ENCODE data around the gene AOPEP. TPM values are rescaled to one million over a fixed set of nuclear protein-coding genes. Genes with fewer than 3 reads are reported as not detected.

Gene AOPEP
- polyA plus RNA-seq, 1 donor from 2014 or later: 10.0 TPM

GRCh38 chr9:95130484-95130883 is 404.0 kb downstream of the AOPEP start:
- no peaks in the 10 kb centered on the region for H3K27me3 ChIP-seq (ENCODE audit: insufficient read depth, low read depth, low read length)
- H3K9me3 ChIP-seq (ENCODE audit: low read length): no peaks in the 10 kb centered on the region
- H3K4me2 ChIP-seq (ENCODE audit: low read length): no peak overlapping the region
- H4K20me1 ChIP-seq (ENCODE audit: insufficient read depth): no peaks in the 10 kb centered on the region
- no peak overlapping the region for H3K9ac ChIP-seq (ENCODE audit: low read length)
- H3F3A ChIP-seq (ENCODE audit: insufficient read depth, low read length, poor library complexity, severe bottlenecking): no peaks in the 10 kb centered on the region
- H3K4me3 ChIP-seq (ENCODE audit: low read length): no peak overlapping the region
- TF ChIP-seq EZH2 (IDR thresholded peaks at IDR 0.05; ENCODE audit: borderline replicate concordance, insufficient read depth, low read length, poor library complexity, severe bottlenecking) (no peak), POLR2AphosphoS5 (IDR thresholded peaks at IDR 0.05) (no peak), EP300 (conservative IDR thresholded peaks at IDR 0.05; ENCODE audit: poor library complexity, severe bottlenecking) (no peak), MXI1 (conservative IDR thresholded peaks at IDR 0.05; ENCODE audit: poor library complexity, severe bottlenecking) (no peak), RAD21 (conservative IDR thresholded peaks at IDR 0.05) (no peak)
- no peaks in the 10 kb centered on the region for H3K79me2 ChIP-seq (replicated peaks; ENCODE audit: insufficient read depth, low read length)
- no peak overlapping the region for H2AFZ ChIP-seq (ENCODE audit: low read depth, low read length)
- no peak overlapping the region for H3K27ac ChIP-seq (ENCODE audit: low read length)
- no peaks in the 10 kb centered on the region for H3K36me3 ChIP-seq (ENCODE audit: insufficient read depth, low read length)
- H3K9me2 ChIP-seq (ENCODE audit: insufficient read depth, low read length): no peaks in the 10 kb centered on the region

DNA sequence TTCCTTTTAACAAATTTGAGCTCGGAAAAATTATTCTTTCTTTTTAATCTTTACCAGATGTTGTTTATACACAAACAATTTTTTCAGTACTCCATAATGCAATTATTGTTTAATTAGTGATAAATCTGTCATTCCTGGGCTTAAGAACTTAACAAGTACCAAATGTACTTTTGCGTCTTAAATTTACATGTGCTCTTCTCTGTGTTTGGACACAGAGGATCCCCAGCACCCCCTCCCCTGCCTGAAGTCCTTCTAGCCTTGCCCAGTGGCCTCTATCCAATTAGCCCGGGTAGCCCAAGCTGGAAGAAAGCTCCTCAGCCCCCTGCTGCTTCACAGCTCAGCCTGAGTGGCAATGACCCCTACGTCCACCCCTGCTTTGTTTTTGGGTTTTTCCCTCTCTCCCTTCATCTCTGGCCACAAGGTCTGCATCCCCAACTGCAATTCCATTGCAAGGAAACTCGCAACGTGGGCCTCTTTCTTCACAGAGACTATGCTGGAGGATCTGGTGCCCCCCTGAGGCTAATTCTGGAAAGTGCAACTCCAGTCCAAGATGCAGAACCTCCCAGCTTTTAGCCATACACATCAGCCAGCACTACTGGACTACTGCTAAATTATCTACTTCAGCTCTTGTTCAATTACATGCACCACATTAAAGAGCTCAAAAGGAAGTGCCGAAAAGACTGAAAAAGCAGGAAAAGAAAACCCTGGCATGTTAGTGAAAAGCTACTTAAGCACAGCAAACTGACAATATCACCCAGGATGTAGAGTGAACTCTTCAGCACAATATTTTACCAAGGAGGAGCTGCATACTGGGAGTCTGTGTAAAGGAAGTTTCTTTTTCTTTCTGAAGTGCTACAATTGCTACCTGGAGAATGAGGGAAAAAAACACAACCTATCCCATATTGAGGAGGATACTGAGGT is 404.8 kb downstream of the AOPEP start:
- Histone ChIP-seq H3K9me3 (ENCODE audit: low read length) (no peaks in the 10 kb centered on the region), H2AFZ (ENCODE audit: low read depth, low read length) (no peak overlapping the region), H3F3A (ENCODE audit: insufficient read depth, low read length, poor library complexity, severe bottlenecking) (no peaks in the 10 kb centered on the region), H3K27ac (ENCODE audit: low read length) (no peak overlapping the region), H3K9ac (ENCODE audit: low read length) (no peak overlapping the region), H3K4me3 (ENCODE audit: low read length) (no peak overlapping the region), H3K79me2 (replicated peaks; ENCODE audit: insufficient read depth, low read length) (no peaks in the 10 kb centered on the region), H3K36me3 (ENCODE audit: insufficient read depth, low read length) (no peaks in the 10 kb centered on the region), H4K20me1 (ENCODE audit: insufficient read depth) (no peaks in the 10 kb centered on the region), H3K27me3 (ENCODE audit: insufficient read depth, low read depth, low read length) (no peaks in the 10 kb centered on the region), H3K4me2 (ENCODE audit: low read length) (no peak overlapping the region), H3K9me2 (ENCODE audit: insufficient read depth, low read length) (no peaks in the 10 kb centered on the region)
- TF ChIP-seq RAD21 (conservative IDR thresholded peaks at IDR 0.05) (peak; percentile 92), TAF1 (IDR thresholded peaks at IDR 0.05; ENCODE audit: low read depth) (no peak), SMC3 (conservative IDR thresholded peaks at IDR 0.05; ENCODE audit: poor library complexity) (peak; percentile 93)
- TF ChIP-seq, protein P1, sequence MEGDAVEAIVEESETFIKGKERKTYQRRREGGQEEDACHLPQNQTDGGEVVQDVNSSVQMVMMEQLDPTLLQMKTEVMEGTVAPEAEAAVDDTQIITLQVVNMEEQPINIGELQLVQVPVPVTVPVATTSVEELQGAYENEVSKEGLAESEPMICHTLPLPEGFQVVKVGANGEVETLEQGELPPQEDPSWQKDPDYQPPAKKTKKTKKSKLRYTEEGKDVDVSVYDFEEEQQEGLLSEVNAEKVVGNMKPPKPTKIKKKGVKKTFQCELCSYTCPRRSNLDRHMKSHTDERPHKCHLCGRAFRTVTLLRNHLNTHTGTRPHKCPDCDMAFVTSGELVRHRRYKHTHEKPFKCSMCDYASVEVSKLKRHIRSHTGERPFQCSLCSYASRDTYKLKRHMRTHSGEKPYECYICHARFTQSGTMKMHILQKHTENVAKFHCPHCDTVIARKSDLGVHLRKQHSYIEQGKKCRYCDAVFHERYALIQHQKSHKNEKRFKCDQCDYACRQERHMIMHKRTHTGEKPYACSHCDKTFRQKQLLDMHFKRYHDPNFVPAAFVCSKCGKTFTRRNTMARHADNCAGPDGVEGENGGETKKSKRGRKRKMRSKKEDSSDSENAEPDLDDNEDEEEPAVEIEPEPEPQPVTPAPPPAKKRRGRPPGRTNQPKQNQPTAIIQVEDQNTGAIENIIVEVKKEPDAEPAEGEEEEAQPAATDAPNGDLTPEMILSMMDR (IDR thresholded peaks at IDR 0.05; ENCODE audit: poor library complexity, severe bottlenecking): peak; percentile 92

- H3K27ac ChIP-seq (ENCODE audit: low read length): no peak overlapping the region
- no peaks in the 10 kb centered on the region for H3K27me3 ChIP-seq (ENCODE audit: insufficient read depth, low read depth, low read length)
- H3K4me2 ChIP-seq (ENCODE audit: low read length): no peak overlapping the region
- H3K36me3 ChIP-seq (ENCODE audit: insufficient read depth, low read length): no peaks in the 10 kb centered on the region
- no peak overlapping the region for H3K4me3 ChIP-seq (ENCODE audit: low read length)
- H4K20me1 ChIP-seq (ENCODE audit: insufficient read depth): no peaks in the 10 kb centered on the region
- no peaks in the 10 kb centered on the region for H3K9me2 ChIP-seq (ENCODE audit: insufficient read depth, low read length)
- H3F3A ChIP-seq (ENCODE audit: insufficient read depth, low read length, poor library complexity, severe bottlenecking): no peaks in the 10 kb centered on the region
- no peak for TF ChIP-seq TAF1 (IDR thresholded peaks at IDR 0.05; ENCODE audit: low read depth)
- TF ChIP-seq, protein P2, sequence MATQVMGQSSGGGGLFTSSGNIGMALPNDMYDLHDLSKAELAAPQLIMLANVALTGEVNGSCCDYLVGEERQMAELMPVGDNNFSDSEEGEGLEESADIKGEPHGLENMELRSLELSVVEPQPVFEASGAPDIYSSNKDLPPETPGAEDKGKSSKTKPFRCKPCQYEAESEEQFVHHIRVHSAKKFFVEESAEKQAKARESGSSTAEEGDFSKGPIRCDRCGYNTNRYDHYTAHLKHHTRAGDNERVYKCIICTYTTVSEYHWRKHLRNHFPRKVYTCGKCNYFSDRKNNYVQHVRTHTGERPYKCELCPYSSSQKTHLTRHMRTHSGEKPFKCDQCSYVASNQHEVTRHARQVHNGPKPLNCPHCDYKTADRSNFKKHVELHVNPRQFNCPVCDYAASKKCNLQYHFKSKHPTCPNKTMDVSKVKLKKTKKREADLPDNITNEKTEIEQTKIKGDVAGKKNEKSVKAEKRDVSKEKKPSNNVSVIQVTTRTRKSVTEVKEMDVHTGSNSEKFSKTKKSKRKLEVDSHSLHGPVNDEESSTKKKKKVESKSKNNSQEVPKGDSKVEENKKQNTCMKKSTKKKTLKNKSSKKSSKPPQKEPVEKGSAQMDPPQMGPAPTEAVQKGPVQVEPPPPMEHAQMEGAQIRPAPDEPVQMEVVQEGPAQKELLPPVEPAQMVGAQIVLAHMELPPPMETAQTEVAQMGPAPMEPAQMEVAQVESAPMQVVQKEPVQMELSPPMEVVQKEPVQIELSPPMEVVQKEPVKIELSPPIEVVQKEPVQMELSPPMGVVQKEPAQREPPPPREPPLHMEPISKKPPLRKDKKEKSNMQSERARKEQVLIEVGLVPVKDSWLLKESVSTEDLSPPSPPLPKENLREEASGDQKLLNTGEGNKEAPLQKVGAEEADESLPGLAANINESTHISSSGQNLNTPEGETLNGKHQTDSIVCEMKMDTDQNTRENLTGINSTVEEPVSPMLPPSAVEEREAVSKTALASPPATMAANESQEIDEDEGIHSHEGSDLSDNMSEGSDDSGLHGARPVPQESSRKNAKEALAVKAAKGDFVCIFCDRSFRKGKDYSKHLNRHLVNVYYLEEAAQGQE (IDR thresholded peaks at IDR 0.05; ENCODE audit: borderline replicate concordance): no peak
- no peak for TF ChIP-seq RAD21 (conservative IDR thresholded peaks at IDR 0.05)
- TF ChIP-seq MXI1 (conservative IDR thresholded peaks at IDR 0.05; ENCODE audit: poor library complexity, severe bottlenecking): no peak
- no peak for TF ChIP-seq EP300 (conservative IDR thresholded peaks at IDR 0.05; ENCODE audit: poor library complexity, severe bottlenecking)
- TF ChIP-seq SMC3 (conservative IDR thresholded peaks at IDR 0.05; ENCODE audit: poor library complexity): no peak
- TF ChIP-seq EZH2 (IDR thresholded peaks at IDR 0.05; ENCODE audit: borderline replicate concordance, insufficient read depth, low read length, poor library complexity, severe bottlenecking): no peak
- no peak for TF ChIP-seq POLR2AphosphoS5 (IDR thresholded peaks at IDR 0.05)
- TF ChIP-seq, protein P1 (IDR thresholded peaks at IDR 0.05; ENCODE audit: poor library complexity, severe bottlenecking): no peak
- H3K79me2 ChIP-seq (replicated peaks; ENCODE audit: insufficient read depth, low read length): no peaks in the 10 kb centered on the region
- no peaks in the 10 kb centered on the region for H3K9me3 ChIP-seq (ENCODE audit: low read length)
- no peak overlapping the region for H2AFZ ChIP-seq (ENCODE audit: low read depth, low read length)
- no peak overlapping the region for H3K9ac ChIP-seq (ENCODE audit: low read length)
Observed at GRCh38 chr9:95132366-95133324, 406.1 kb downstream of the AOPEP start.
